ENCODE data around the gene BACH1. TPM values are rescaled to one million over a fixed set of nuclear protein-coding genes. Genes with fewer than 3 reads are reported as not detected.

BACH1 gene
- total and polyA plus RNA-seq, 2 of the 8 experiments (the other 6 are each of a cell fraction or from before 2014, with no cell fraction given): 6.9 to 50.7 TPM

- no peak overlapping the region for H2BK12ac ChIP-seq (ENCODE audit: low read depth, low read length)
- no peak overlapping the region for H2BK120ac ChIP-seq (replicated peaks; ENCODE audit: low read depth, low read length)
- H2BK15ac ChIP-seq (ENCODE audit: low read length): no peak overlapping the region
- no peak overlapping the region for H3K23ac ChIP-seq (ENCODE audit: insufficient read length)
- H3K9me3 ChIP-seq (ENCODE audit: insufficient read depth in 2 of 2, low read depth in 1 of 2, low read length in 1 of 2): no peaks in the 10 kb centered on the region
- H3K36me3 ChIP-seq (ENCODE audit: control insufficient read depth in 2 of 4, insufficient read depth in 4 of 4, low read length in 3 of 4): no peaks in the 10 kb centered on the region
- peaks cover 15% of the 10 kb centered on the region for H3K23me2 ChIP-seq (ENCODE audit: low read depth, low read length)
- peak overlapping the region; percentile 48; the same call in 1 of the 2 replicates for H2AFZ ChIP-seq (ENCODE audit: low read length)
- 81% methylated on average over 26 of the region's 27 CpGs; no CpG with 5 or more reads in 1 of the 2 experiments for WGBS, 2 experiments (ENCODE audit: extremely low coverage in 1 of 2, insufficient coverage in 1 of 2, insufficient read length in 1 of 2, insufficient replicate concordance in 2 of 2, low coverage in 1 of 2, low lambda C conversion rate in 2 of 2, missing lambda C conversion rate in 1 of 2)
- no peak overlapping the region for H2BK20ac ChIP-seq (ENCODE audit: low read length)
- FAIRE-seq (no peak), DNase-seq (ENCODE audit: low read depth in 1 of 2, low spot score in 2 of 2) (no peak)
- H2BK5ac ChIP-seq (ENCODE audit: low read depth, low read length): no peak overlapping the region
- peaks cover 0 to 14% (median 9%) of the 10 kb centered on the region in 4 experiments; a peak in 5 of 7 replicates for H3K4me1 ChIP-seq (replicated peaks in 1 of 4; ENCODE audit: control insufficient read depth in 3 of 4, insufficient read depth in 4 of 4, low read length in 3 of 4)
- H3K27ac ChIP-seq (ENCODE audit: low read depth, low read length): no peak overlapping the region
- no peak overlapping the region for H4K5ac ChIP-seq (ENCODE audit: insufficient read length, low read depth, low read length)
- peaks cover 4 to 34% of the 10 kb centered on the region in 2 experiments; a peak in 3 of 4 replicates for H3K79me2 ChIP-seq (ENCODE audit: control insufficient read depth in 1 of 2, insufficient read depth in 2 of 2, low read length in 2 of 2)
- ChIA-PET POLR2A (ENCODE audit: partially characterized antibody) (interaction anchor here (1.1 to 3.2 kb wide), 3 partner anchors 11 to 30 kb away, joined by 4 to 9 read pairs (median 5); no protein-coding TSS in a partner anchor), CTCF (ENCODE audit: partially characterized antibody) (interaction anchor here (0.8 to 1.3 kb wide), 6 partner anchors 9 to 64 kb away, joined by 3 to 6 read pairs (median 4); no protein-coding TSS in a partner anchor)
- H2AK5ac ChIP-seq (ENCODE audit: low read depth, low read length): no peak overlapping the region
- peaks cover 6% of the 10 kb centered on the region; the same call in 1 of the 2 replicates for H3K79me1 ChIP-seq (ENCODE audit: low read depth, low read length)
- H3K9ac ChIP-seq (replicated peaks in 1 of 4; ENCODE audit: extremely low read depth in 1 of 4, low read depth in 3 of 4, low read length in 3 of 4): peak overlapping the region in 1 of 4 experiments; percentile 29; a peak in 1 of 7 replicates
- H4K20me1 ChIP-seq (replicated peaks in 1 of 2; ENCODE audit: control insufficient read depth in 1 of 2, insufficient read depth in 2 of 2, low read length in 2 of 2): peaks cover 5 to 6% of the 10 kb centered on the region in 2 experiments
- H3K18ac ChIP-seq (ENCODE audit: extremely low read depth, low read length): no peak overlapping the region
- no peak overlapping the region for H3K56ac ChIP-seq (replicated peaks; ENCODE audit: insufficient read length, low read depth, low read length)
- H3K4me2 ChIP-seq (ENCODE audit: insufficient read depth in 1 of 2, low read depth in 2 of 2, low read length in 2 of 2): peak overlapping the region; percentile 39 to 94
- no peak overlapping the region for H3K4ac ChIP-seq (replicated peaks; ENCODE audit: insufficient read length, low read depth, low read length)
- H4K91ac ChIP-seq (replicated peaks; ENCODE audit: insufficient read length, low read length): no peak overlapping the region
- H3K14ac ChIP-seq (ENCODE audit: insufficient read length): no peak overlapping the region
- no peak overlapping the region for H4K8ac ChIP-seq (ENCODE audit: extremely low read depth, insufficient read depth, low read length)
- peaks cover 0 to 7% (median 4%) of the 10 kb centered on the region in 4 experiments; a peak in 3 of 7 replicates for H3K27me3 ChIP-seq (replicated peaks in 1 of 4; ENCODE audit: control insufficient read depth in 3 of 4, extremely low read depth in 1 of 4, insufficient read depth in 3 of 4, low read length in 3 of 4)
- peak overlapping the region; percentile 30 to 89 (median 52) for H3K4me3 ChIP-seq (ENCODE audit: extremely low read depth in 1 of 4, insufficient read depth in 2 of 4, low read depth in 3 of 4, low read length in 4 of 4)
- TF ChIP-seq ATF3 (IDR thresholded peaks at IDR 0.05; ENCODE audit: insufficient read depth, low read depth, low read length) (no peak), CHD1 (IDR thresholded peaks at IDR 0.05; ENCODE audit: low read depth, low read length) (no peak), E2F6 (IDR thresholded peaks at IDR 0.05) (no peak), RFX5 (IDR thresholded peaks at IDR 0.05; ENCODE audit: borderline replicate concordance, low read depth, low read length) (no peak), USF2 (IDR thresholded peaks at IDR 0.05; ENCODE audit: low read length) (no peak), TAF7 (optimal IDR thresholded peaks at IDR 0.05; ENCODE audit: borderline replicate concordance, low read depth, low read length) (no peak), SRF (IDR thresholded peaks at IDR 0.05; ENCODE audit: low read depth, low read length) (no peak), POLR2A (IDR thresholded peaks at IDR 0.05; ENCODE audit: control extremely low read depth in 1 of 2, low read depth in 2 of 2, low read length in 2 of 2) (no peak)
Measured at GRCh38 chr21:29297483-29298347, 1.0 kb upstream of the BACH1 start.

Measured in H1 (cell line).